Measurements from ENCODE around the gene ADGRD1. TPM values are rescaled to one million over a fixed set of nuclear protein-coding genes. Genes with fewer than 3 reads are reported as not detected.

Gene ADGRD1
- total and polyA plus RNA-seq, 2 of the 8 experiments (the other 6 are each of a cell fraction or from before 2014, with no cell fraction given), result 0.36 to 0.48 TPM

GRCh38 chr12:131047789-131048610 lies 94.3 kb downstream of the ADGRD1 start:
- Histone ChIP-seq H3K56ac (replicated peaks; ENCODE audit: insufficient read length, low read depth, low read length) (no peak overlapping the region), H3K14ac (ENCODE audit: insufficient read length) (no peak overlapping the region), H2AK5ac (ENCODE audit: low read depth, low read length) (no peak overlapping the region), H4K8ac (ENCODE audit: extremely low read depth, insufficient read depth, low read length) (peak overlapping the region; percentile 20; the same call in 1 of the 2 replicates), H3K23ac (ENCODE audit: insufficient read length) (no peak overlapping the region), H4K5ac (ENCODE audit: insufficient read length, low read depth, low read length) (no peak overlapping the region), H3K4me2 (ENCODE audit: insufficient read depth in 1 of 2, low read depth in 2 of 2, low read length in 2 of 2) (no peak overlapping the region), H3K79me2 (ENCODE audit: control insufficient read depth in 1 of 2, insufficient read depth in 2 of 2, low read length in 2 of 2) (no peaks in the 10 kb centered on the region), H2BK20ac (ENCODE audit: low read length) (no peak overlapping the region), H3K4ac (replicated peaks; ENCODE audit: insufficient read length, low read depth, low read length) (no peak overlapping the region), H3K27me3 (replicated peaks in 1 of 4; ENCODE audit: control insufficient read depth in 3 of 4, extremely low read depth in 1 of 4, insufficient read depth in 3 of 4, low read length in 3 of 4) (no peaks in the 10 kb centered on the region), H2AFZ (ENCODE audit: low read length) (no peak overlapping the region), H3K4me1 (replicated peaks in 1 of 4; ENCODE audit: control insufficient read depth in 3 of 4, insufficient read depth in 4 of 4, low read length in 3 of 4) (no peaks in the 10 kb centered on the region), H3K9ac (replicated peaks in 1 of 4; ENCODE audit: extremely low read depth in 1 of 4, low read depth in 3 of 4, low read length in 3 of 4) (no peak overlapping the region), H3K36me3 (ENCODE audit: control insufficient read depth in 2 of 4, insufficient read depth in 4 of 4, low read length in 3 of 4) (no peaks in the 10 kb centered on the region), H3K79me1 (ENCODE audit: low read depth, low read length) (no peaks in the 10 kb centered on the region), H3K9me3 (ENCODE audit: insufficient read depth in 2 of 2, low read depth in 1 of 2, low read length in 1 of 2) (no peaks in the 10 kb centered on the region), H3K27ac (ENCODE audit: low read depth, low read length) (no peak overlapping the region), H3K23me2 (ENCODE audit: low read depth, low read length) (no peaks in the 10 kb centered on the region), H2BK120ac (replicated peaks; ENCODE audit: low read depth, low read length) (no peak overlapping the region), H4K91ac (replicated peaks; ENCODE audit: insufficient read length, low read length) (no peak overlapping the region), H2BK5ac (ENCODE audit: low read depth, low read length) (no peak overlapping the region), H2BK15ac (ENCODE audit: low read length) (no peak overlapping the region), H4K20me1 (replicated peaks in 1 of 2; ENCODE audit: control insufficient read depth in 1 of 2, insufficient read depth in 2 of 2, low read length in 2 of 2) (peaks cover 0 to 1% of the 10 kb centered on the region in 2 experiments), H2BK12ac (ENCODE audit: low read depth, low read length) (no peak overlapping the region), H3K4me3 (ENCODE audit: extremely low read depth in 1 of 4, insufficient read depth in 2 of 4, low read depth in 3 of 4, low read length in 4 of 4) (no peak overlapping the region), H3K18ac (ENCODE audit: extremely low read depth, low read length) (no peak overlapping the region)
- CTCF ChIA-PET (ENCODE audit: partially characterized antibody), result interaction anchor here (0.6 to 1.4 kb wide), 4 partner anchors 21 to 67 kb away, joined by 3 to 4 read pairs (median 4); no protein-coding TSS in a partner anchor
- POLR2A ChIA-PET (ENCODE audit: partially characterized antibody), result no interaction called here
- DNase-seq (ENCODE audit: low read depth in 1 of 2, low spot score in 2 of 2), result no peak
- FAIRE-seq, result no peak
- WGBS, 2 experiments (ENCODE audit: extremely low coverage in 1 of 2, insufficient coverage in 1 of 2, insufficient read length in 1 of 2, insufficient replicate concordance in 2 of 2, low coverage in 1 of 2, low lambda C conversion rate in 2 of 2, missing lambda C conversion rate in 1 of 2), result 94% methylated on average over 24 of the region's 24 CpGs; no CpG with 5 or more reads in 1 of the 2 experiments
- TF ChIP-seq RFX5 (IDR thresholded peaks at IDR 0.05; ENCODE audit: borderline replicate concordance, low read depth, low read length) (no peak), POU5F1 (IDR thresholded peaks at IDR 0.05; ENCODE audit: low read depth, low read length) (no peak), TAF7 (optimal IDR thresholded peaks at IDR 0.05; ENCODE audit: borderline replicate concordance, low read depth, low read length) (no peak), KDM5A (IDR thresholded peaks at IDR 0.05; ENCODE audit: low read length) (no peak), HDAC2 (IDR thresholded peaks at IDR 0.05; ENCODE audit: borderline replicate concordance in 1 of 2, low read depth in 2 of 2, low read length in 2 of 2) (no peak), FOSL1 (IDR thresholded peaks at IDR 0.05; ENCODE audit: insufficient read depth, low read depth, low read length) (no peak), NANOG (IDR thresholded peaks at IDR 0.05; ENCODE audit: insufficient read depth, low read depth, low read length, poor library complexity, severe bottlenecking) (no peak), CREB1 (IDR thresholded peaks at IDR 0.05) (no peak), PHF8 (conservative IDR thresholded peaks at IDR 0.05; ENCODE audit: low read depth, low read length) (no peak), KDM1A (IDR thresholded peaks at IDR 0.05; ENCODE audit: borderline replicate concordance, low read length) (no peak), ZNF274 (IDR thresholded peaks at IDR 0.05; ENCODE audit: borderline replicate concordance, extremely low read depth, low read length) (no peak), SIRT6 (IDR thresholded peaks at IDR 0.05; ENCODE audit: low read length) (no peak)

All from H1 (cell line).